GM23248 (cell line): ENCODE data around the gene RNF214. TPM values are rescaled to one million over a fixed set of nuclear protein-coding genes. Genes with fewer than 3 reads are reported as not detected.

Experiments used
- DNase-seq: peaks from one replicate; pipeline ENCODE4 v3.0.0-alpha.2; 2015
- H2AFZ ChIP-seq: fragments of 200-600 bp; sonication (generic); 2 replicates; pipeline ENCODE4 v1.6.1; 2016; ENCODE audit warnings: antibody characterized with exemption
- H3F3A ChIP-seq: fragments of 200-600 bp; sonication (generic); 2 replicates; pipeline ENCODE4 v1.6.1; 2016; ENCODE audit warnings: mild to moderate bottlenecking, antibody characterized with exemption, mixed run types; ENCODE audit not compliant: insufficient read depth
- H3K27ac ChIP-seq: fragments of 200-600 bp; sonication (generic); 2 replicates; pipeline ENCODE4 v1.5.1; 2016; ENCODE audit warnings: mild to moderate bottlenecking
- H3K27me3 ChIP-seq: fragments of 200-600 bp; sonication (generic); replicated peaks from 2 replicates; pipeline ENCODE4 v1.6.1; 2016; ENCODE audit warnings: mild to moderate bottlenecking; ENCODE audit not compliant: insufficient read depth
- H3K36me3 ChIP-seq: fragments of 200-600 bp; sonication (generic); 2 replicates; pipeline ENCODE4 v1.6.1; 2016; ENCODE audit warnings: low read depth, mild to moderate bottlenecking
- H3K4me1 ChIP-seq: fragments of 200-600 bp; sonication (generic); 2 replicates; pipeline ENCODE4 v1.6.1; 2016; ENCODE audit warnings: mild to moderate bottlenecking; ENCODE audit not compliant: insufficient read depth
- H3K4me2 ChIP-seq: fragments of 200-600 bp; sonication (generic); one replicate; pipeline ENCODE4 v1.6.1; 2016; ENCODE audit warnings: mild to moderate bottlenecking; ENCODE audit not compliant: unreplicated experiment
- H3K4me3 ChIP-seq: fragments of 200-600 bp; sonication (generic); 2 replicates; pipeline ENCODE4 v1.5.1; 2016; ENCODE audit warnings: mild to moderate bottlenecking
- H3K79me2 ChIP-seq: fragments of 200-600 bp; sonication (generic); 2 replicates; pipeline ENCODE4 v1.6.1; 2016; ENCODE audit warnings: mild to moderate bottlenecking; ENCODE audit not compliant: insufficient read depth
- H3K9ac ChIP-seq: fragments of 200-600 bp; sonication (generic); 2 replicates; pipeline ENCODE4 v1.6.1; 2016; ENCODE audit warnings: mild to moderate bottlenecking
- H3K9me2 ChIP-seq: fragments of 200-600 bp; sonication (generic); 2 replicates; pipeline ENCODE4 v1.6.1; 2016; ENCODE audit warnings: mixed run types, mild to moderate bottlenecking, moderate library complexity; ENCODE audit not compliant: insufficient read depth
- H3K9me3 ChIP-seq: fragments of 200-600 bp; sonication (generic); one replicate; pipeline ENCODE4 v1.6.1; 2017; ENCODE audit warnings: low read depth
- H4K20me1 ChIP-seq: fragments of 200-600 bp; sonication (generic); 2 replicates; pipeline ENCODE4 v1.6.0; 2016; ENCODE audit not compliant: insufficient read depth
- EZH2 ChIP-seq: fragments of 200-600 bp; sonication (generic); IDR thresholded peaks from 2 replicates; pipeline ENCODE4 v1.6.1; 2018; ENCODE audit warnings: antibody characterized with exemption, mild to moderate bottlenecking; ENCODE audit not compliant: insufficient read depth, poor library complexity, severe bottlenecking
- EZH2phosphoT487 ChIP-seq: fragments of 200-600 bp; sonication (generic); IDR thresholded peaks from 2 replicates; pipeline ENCODE4 v1.6.1; 2018; ENCODE audit warnings: antibody characterized with exemption, moderate library complexity, mild to moderate bottlenecking, low read depth; ENCODE audit not compliant: insufficient read depth
- WGBS, 2 experiments: methylation state at CpG; one replicate each; pipeline ENCODE4 v1.1.6; 2015 to 2017; ENCODE audit warnings: low lambda C conversion rate in 2 of 2, low coverage in 1 of 2; ENCODE audit errors: missing lambda C conversion rate in 2 of 2; 5-methylcytosine and 5-hydroxymethylcytosine counted together
- in situ Hi-C: fragments of 300-500 bp; cut with MboI; formaldehyde crosslinking; loops from 2 replicates; pipeline ENCODE4 v1.15.0; 2020
- polyA plus RNA-seq: library from polyadenylated mRNA; unstranded; fragments of >200 nt; fragmentation: Nextera tagmentation; extraction: Ambion mirVana; gene quantifications from 2 replicates; pipeline ENCODE4 v1.2.1, GENCODE V29; 2016
- total RNA-seq: library from RNA; depleted of rRNA; stranded (reverse); fragments of >200 nt; shearing (Covaris generic); gene quantifications from 2 replicates; pipeline ENCODE4 v1.2.3, GENCODE V29; 2014

Gene RNF214
- total and polyA plus RNA-seq, 2 experiments from 2014 or later: 5.8 to 11.3 TPM

GRCh38 chr11:117281869-117282268 is 49.4 kb downstream of the RNF214 start:
- Histone ChIP-seq H3K4me1 (peaks cover 24% of the 10 kb centered on the region), H2AFZ (no peak overlapping the region), H3K79me2 (no peaks in the 10 kb centered on the region), H3K9me3 (no peaks in the 10 kb centered on the region), H4K20me1 (no peaks in the 10 kb centered on the region), H3K27me3 (no peaks in the 10 kb centered on the region), H3K36me3 (peaks cover 23% of the 10 kb centered on the region), H3K27ac (peak overlapping the region; percentile 80), H3K9ac (peak overlapping the region; percentile 29; the same call in 1 of the 2 replicates), H3K4me3 (no peak overlapping the region), H3K4me2 (no peak overlapping the region), H3F3A (peaks cover 34% of the 10 kb centered on the region), H3K9me2 (no peaks in the 10 kb centered on the region)
- TF ChIP-seq EZH2phosphoT487 (no peak), EZH2 (no peak)
- DNase-seq: no peak
- 81 to 89% methylated on average over 7 of the region's 7 CpGs for WGBS, 2 experiments
- in situ Hi-C loops: no loop called here

GRCh38 chr11:117282956-117283355 is 50.5 kb downstream of the RNF214 start:
- Histone ChIP-seq H3K4me3 (no peak overlapping the region), H3K79me2 (no peaks in the 10 kb centered on the region), H3F3A (peaks cover 34% of the 10 kb centered on the region), H2AFZ (no peak overlapping the region), H3K9me3 (no peaks in the 10 kb centered on the region), H3K9ac (no peak overlapping the region), H3K9me2 (no peaks in the 10 kb centered on the region), H3K27me3 (no peaks in the 10 kb centered on the region), H3K4me2 (no peak overlapping the region), H3K27ac (no peak overlapping the region), H3K4me1 (peaks cover 24% of the 10 kb centered on the region), H4K20me1 (no peaks in the 10 kb centered on the region), H3K36me3 (peaks cover 27% of the 10 kb centered on the region)
- no peak for DNase-seq
- in situ Hi-C loops: no loop called here
- WGBS, 2 experiments: 95% methylated on average over 3 of the region's 3 CpGs
- no peak for TF ChIP-seq EZH2phosphoT487
- no peak for TF ChIP-seq EZH2

- H3K9ac ChIP-seq: no peak overlapping the region
- H3K27me3 ChIP-seq: no peaks in the 10 kb centered on the region
- no peak for DNase-seq
- WGBS, 2 experiments: 96 to 100% methylated on average over 2 of the region's 2 CpGs
- in situ Hi-C loops: no loop called here
- no peaks in the 10 kb centered on the region for H3K9me2 ChIP-seq
- H4K20me1 ChIP-seq: no peaks in the 10 kb centered on the region
- no peak for TF ChIP-seq EZH2
- no peak for TF ChIP-seq EZH2phosphoT487
- H3K36me3 ChIP-seq: peaks cover 32% of the 10 kb centered on the region
- no peaks in the 10 kb centered on the region for H3K9me3 ChIP-seq
- no peak overlapping the region for H2AFZ ChIP-seq
- no peak overlapping the region for H3K4me2 ChIP-seq
- no peaks in the 10 kb centered on the region for H3K79me2 ChIP-seq
- peaks cover 34% of the 10 kb centered on the region for H3F3A ChIP-seq
- no peak overlapping the region for H3K4me3 ChIP-seq
- no peak overlapping the region for H3K27ac ChIP-seq
- peaks cover 24% of the 10 kb centered on the region for H3K4me1 ChIP-seq
Observed at GRCh38 chr11:117284053-117284452, 51.6 kb downstream of the RNF214 start.

- H3K4me2 ChIP-seq: no peak overlapping the region
- H3K79me2 ChIP-seq: no peaks in the 10 kb centered on the region
- in situ Hi-C loops: no loop called here
- H3K27ac ChIP-seq: no peak overlapping the region
- no peak overlapping the region for H3K9ac ChIP-seq
- H3K4me1 ChIP-seq: peaks cover 8% of the 10 kb centered on the region
- no peaks in the 10 kb centered on the region for H3K9me2 ChIP-seq
- WGBS, 2 experiments: 52 to 58% methylated on average over 2 of the region's 2 CpGs
- no peaks in the 10 kb centered on the region for H3K9me3 ChIP-seq
- peaks cover 39% of the 10 kb centered on the region for H3K36me3 ChIP-seq
- DNase-seq: no peak
- H3F3A ChIP-seq: peaks cover 15% of the 10 kb centered on the region
- no peaks in the 10 kb centered on the region for H3K27me3 ChIP-seq
- no peak for TF ChIP-seq EZH2phosphoT487
- TF ChIP-seq EZH2: no peak
- H4K20me1 ChIP-seq: no peaks in the 10 kb centered on the region
- H2AFZ ChIP-seq: no peak overlapping the region
- no peak overlapping the region for H3K4me3 ChIP-seq
Observed at GRCh38 chr11:117286588-117286987, 54.1 kb downstream of the RNF214 start.

GRCh38 chr11:117287668-117288067 is 55.2 kb downstream of the RNF214 start:
- no peak for DNase-seq
- Histone ChIP-seq H3K36me3 (peaks cover 42% of the 10 kb centered on the region), H4K20me1 (no peaks in the 10 kb centered on the region), H3K4me1 (no peaks in the 10 kb centered on the region), H3K4me3 (no peak overlapping the region), H3K27ac (no peak overlapping the region), H3K4me2 (no peak overlapping the region), H2AFZ (no peak overlapping the region), H3K9me2 (no peaks in the 10 kb centered on the region), H3K9ac (no peak overlapping the region), H3K9me3 (no peaks in the 10 kb centered on the region), H3K79me2 (no peaks in the 10 kb centered on the region), H3F3A (peaks cover 5% of the 10 kb centered on the region), H3K27me3 (no peaks in the 10 kb centered on the region)
- in situ Hi-C loops: no loop called here
- no peak for TF ChIP-seq EZH2phosphoT487
- TF ChIP-seq EZH2: no peak
- 88 to 92% methylated on average over 3 of the region's 3 CpGs for WGBS, 2 experiments
